ENCODE measurements around the gene RASAL2. TPM values are rescaled to one million over a fixed set of nuclear protein-coding genes. Genes with fewer than 3 reads are reported as not detected.

The RASAL2 gene
- total RNA-seq (ENCODE audit: low replicate concordance), result 12.9 and 21.6 TPM in 2 replicates

GRCh38 chr1:178093951-178094738 is at the start of gene RASAL2:
Gene RASAL2, plus strand, starts transcription at chr1:178094104. Its CDS starts 389 bp downstream, at chr1:178094493.

GRCh38 chr1:178496410-178497135 is 402.7 kb downstream of the RASAL2 start, which contains the start of gene CLEC20A:
Gene CLEC20A, minus strand, starts transcription at chr1:178496964. Its CDS starts 25 bp downstream, at chr1:178496939.

DNA sequence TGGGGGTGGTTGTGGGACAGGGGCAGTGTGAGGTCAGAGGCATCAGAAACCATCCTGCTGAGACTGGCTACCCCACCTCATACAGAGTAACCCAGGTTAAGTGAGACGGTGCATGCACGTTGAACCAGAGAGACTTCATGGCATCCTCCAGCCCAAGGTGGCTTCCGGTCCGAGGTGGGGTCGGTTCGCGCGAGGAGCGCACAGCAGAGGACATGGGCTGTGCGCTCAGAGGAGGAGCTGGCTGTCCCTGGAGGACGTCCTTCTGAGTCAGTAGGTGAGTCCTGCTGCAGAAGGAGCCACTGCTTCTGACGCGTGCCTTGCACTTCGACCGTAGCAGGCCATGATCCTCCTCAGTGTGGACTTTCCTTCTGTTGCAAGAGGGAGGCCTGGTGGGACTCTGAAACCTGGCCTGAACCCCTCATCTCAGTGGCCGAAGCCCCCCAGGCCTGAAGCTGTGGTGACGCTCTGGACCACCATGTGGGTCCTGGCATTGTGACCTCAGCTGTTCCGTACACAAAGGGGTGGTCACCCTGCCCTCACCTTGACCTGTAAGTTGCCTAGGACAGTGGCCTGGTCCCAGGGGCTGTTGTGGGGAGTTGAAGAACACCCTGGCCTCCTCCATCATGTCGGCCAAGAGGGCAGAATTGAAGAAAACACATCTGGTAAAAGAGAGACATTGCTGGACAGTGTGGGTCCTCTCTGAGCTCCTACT is 418.8 kb downstream of the RASAL2 start, which contains the start of gene TEX35:
Gene TEX35 (plus strand): TSS at position 544 of the 712 bp plus-strand sequence. CDS start 80 bp downstream, at position 624.

Other genes starting within 250 kb of the RASAL2 start
- 1.2 and 2.9 TPM in 2 replicates for gene SEC16B, start 124.0 kb upstream of the RASAL2 start, total RNA-seq (ENCODE audit: low replicate concordance)